Measurements from ENCODE around the gene IFT25. TPM values are rescaled to one million over a fixed set of nuclear protein-coding genes. Genes with fewer than 3 reads are reported as not detected.
"Not testable (repeated sequence)": the region's sequence is repeated elsewhere in the genome, so short reads cannot be mapped to it uniquely, and the experiment has no call there.

The IFT25 gene
- 10 to 100 TPM; 41.5 to 54.6 (median 41.6) TPM for total RNA-seq
- 66.9 TPM for total RNA-seq (2013)

DNA sequence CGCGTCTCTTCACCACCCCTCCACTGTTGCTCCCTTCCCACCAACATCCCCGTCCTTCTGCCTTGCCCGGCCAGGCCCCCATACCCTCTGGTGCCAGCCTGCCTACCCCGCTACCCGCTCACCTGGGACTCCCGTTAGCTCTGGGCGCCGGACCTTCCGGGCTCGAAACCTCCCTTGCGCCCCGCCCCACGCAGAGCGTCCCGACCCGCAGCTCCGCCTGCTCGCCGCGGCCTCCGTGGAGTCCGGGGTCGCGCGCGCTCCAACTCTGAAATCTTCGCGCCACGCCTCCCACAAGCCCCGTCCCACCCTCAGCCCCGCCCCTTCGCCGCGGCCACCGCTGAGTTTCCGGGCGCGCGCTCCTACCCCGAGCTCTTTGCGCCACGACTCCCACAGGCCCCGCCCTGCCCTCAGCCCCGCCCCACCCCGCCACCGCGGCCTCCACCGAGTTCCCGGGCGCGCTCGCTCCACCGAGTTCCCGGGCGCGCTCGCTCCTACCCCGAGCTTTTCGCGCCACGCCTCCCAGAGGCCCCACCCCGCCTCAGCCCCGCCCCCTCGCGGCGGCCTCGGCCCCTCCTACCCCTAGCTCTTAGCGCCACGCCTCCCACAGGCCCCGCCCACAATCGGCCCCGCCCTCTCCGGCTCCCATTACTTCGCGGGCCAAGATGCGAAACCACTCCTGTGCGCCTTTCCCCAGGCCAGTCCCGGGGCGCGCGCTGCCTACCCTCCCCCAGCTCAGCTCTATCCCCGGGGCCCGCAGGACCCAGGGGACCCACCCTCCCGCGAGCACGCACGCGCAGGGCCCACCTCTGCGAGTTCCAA is at the start of gene IFT25:
Gene IFT25, minus strand, starts transcription at position 267 of the 819 bp plus-strand sequence. CDS start 5,617 bp downstream, outside the sequence.
- no peaks in the 10 kb centered on the region for H3K9me3 ChIP-seq (ENCODE audit: control insufficient read depth, insufficient read depth, low read length)
- peak within 1 kb of the TSS; percentile 89 to 97 for H3K27ac Mint-ChIP-seq
- H3K27me3 ChIP-seq (ENCODE audit: control insufficient read depth, insufficient read depth, low read length): no peaks in the 10 kb centered on the region
- TF ChIP-seq, protein P1, sequence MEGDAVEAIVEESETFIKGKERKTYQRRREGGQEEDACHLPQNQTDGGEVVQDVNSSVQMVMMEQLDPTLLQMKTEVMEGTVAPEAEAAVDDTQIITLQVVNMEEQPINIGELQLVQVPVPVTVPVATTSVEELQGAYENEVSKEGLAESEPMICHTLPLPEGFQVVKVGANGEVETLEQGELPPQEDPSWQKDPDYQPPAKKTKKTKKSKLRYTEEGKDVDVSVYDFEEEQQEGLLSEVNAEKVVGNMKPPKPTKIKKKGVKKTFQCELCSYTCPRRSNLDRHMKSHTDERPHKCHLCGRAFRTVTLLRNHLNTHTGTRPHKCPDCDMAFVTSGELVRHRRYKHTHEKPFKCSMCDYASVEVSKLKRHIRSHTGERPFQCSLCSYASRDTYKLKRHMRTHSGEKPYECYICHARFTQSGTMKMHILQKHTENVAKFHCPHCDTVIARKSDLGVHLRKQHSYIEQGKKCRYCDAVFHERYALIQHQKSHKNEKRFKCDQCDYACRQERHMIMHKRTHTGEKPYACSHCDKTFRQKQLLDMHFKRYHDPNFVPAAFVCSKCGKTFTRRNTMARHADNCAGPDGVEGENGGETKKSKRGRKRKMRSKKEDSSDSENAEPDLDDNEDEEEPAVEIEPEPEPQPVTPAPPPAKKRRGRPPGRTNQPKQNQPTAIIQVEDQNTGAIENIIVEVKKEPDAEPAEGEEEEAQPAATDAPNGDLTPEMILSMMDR (IDR thresholded peaks at IDR 0.05): no peak
- peaks cover 24% of the 10 kb centered on the region for H3K4me1 ChIP-seq (ENCODE audit: control insufficient read depth, insufficient read depth, low read length)
- intact Hi-C loops (cut with micrococcal nuclease): loop anchor here (1.0 kb wide), 3 partner anchors 56 to 108 kb away; partner anchors contain the start of genes NDC1, TCEANC2, TMEM59 and YIPF1
- peak within 1 kb of the TSS; percentile 96 for H3K4me3 Mint-ChIP-seq
- peak; percentile 81 to 94 (median 81) for ATAC-seq
- no peaks in the 10 kb centered on the region for H3K27me3 Mint-ChIP-seq (ENCODE audit: low read depth in 2 of 2)
- peak; percentile 98 to 100 for DNase-seq
- under 1% methylated on average over 89 of the region's 90 CpGs for WGBS (ENCODE audit: insufficient coverage)
- H3K9me3 Mint-ChIP-seq: no peaks in the 10 kb centered on the region
- no peaks in the 10 kb centered on the region for H3K36me3 Mint-ChIP-seq
- H3K27ac ChIP-seq (ENCODE audit: low read length): peak within 1 kb of the TSS; percentile 88
- H3K36me3 ChIP-seq (ENCODE audit: control insufficient read depth, insufficient read depth, low read length): no peaks in the 10 kb centered on the region
- peak within 1 kb of the TSS; percentile 97 for H3K4me3 ChIP-seq (ENCODE audit: low read length)
- H3K4me1 Mint-ChIP-seq: peaks cover 44 to 53% of the 10 kb centered on the region in 2 donors

DNA sequence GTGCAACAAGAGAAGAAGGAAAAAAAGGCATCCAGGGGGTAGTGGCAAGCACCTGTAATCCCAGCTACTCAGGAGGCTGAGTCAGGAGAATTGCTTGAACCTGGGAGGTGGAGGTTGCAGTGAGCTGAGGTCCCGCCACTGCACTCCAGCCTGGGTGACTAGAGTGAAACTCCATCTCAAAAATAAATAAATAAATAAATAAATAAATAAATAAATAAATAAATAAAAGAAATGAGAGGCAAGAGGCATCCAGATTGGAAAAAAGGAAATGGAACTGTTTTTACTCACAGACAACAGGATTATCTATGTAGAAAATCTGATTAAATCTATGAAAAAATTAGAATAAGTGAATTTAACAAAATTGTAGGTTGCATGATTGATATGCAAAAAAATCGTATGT is 49.0 kb upstream of the IFT25 start:
- DNase-seq; H3K9me3 ChIP-seq (ENCODE audit: control insufficient read depth, insufficient read depth, low read length); H3K27me3 ChIP-seq (ENCODE audit: control insufficient read depth, insufficient read depth, low read length); H3K4me1 Mint-ChIP-seq; H3K36me3 Mint-ChIP-seq; H3K9me3 Mint-ChIP-seq; ATAC-seq; H3K27ac ChIP-seq (ENCODE audit: low read length); intact Hi-C loops (cut with micrococcal nuclease); H3K36me3 ChIP-seq (ENCODE audit: control insufficient read depth, insufficient read depth, low read length); H3K27me3 Mint-ChIP-seq (ENCODE audit: low read depth in 2 of 2); H3K27ac Mint-ChIP-seq; H3K4me3 Mint-ChIP-seq; H3K4me1 ChIP-seq (ENCODE audit: control insufficient read depth, insufficient read depth, low read length); H3K4me3 ChIP-seq (ENCODE audit: low read length): not testable (repeated sequence)
- WGBS (ENCODE audit: insufficient coverage): no CpG with 5 or more reads among the region's 2 CpGs

DNA sequence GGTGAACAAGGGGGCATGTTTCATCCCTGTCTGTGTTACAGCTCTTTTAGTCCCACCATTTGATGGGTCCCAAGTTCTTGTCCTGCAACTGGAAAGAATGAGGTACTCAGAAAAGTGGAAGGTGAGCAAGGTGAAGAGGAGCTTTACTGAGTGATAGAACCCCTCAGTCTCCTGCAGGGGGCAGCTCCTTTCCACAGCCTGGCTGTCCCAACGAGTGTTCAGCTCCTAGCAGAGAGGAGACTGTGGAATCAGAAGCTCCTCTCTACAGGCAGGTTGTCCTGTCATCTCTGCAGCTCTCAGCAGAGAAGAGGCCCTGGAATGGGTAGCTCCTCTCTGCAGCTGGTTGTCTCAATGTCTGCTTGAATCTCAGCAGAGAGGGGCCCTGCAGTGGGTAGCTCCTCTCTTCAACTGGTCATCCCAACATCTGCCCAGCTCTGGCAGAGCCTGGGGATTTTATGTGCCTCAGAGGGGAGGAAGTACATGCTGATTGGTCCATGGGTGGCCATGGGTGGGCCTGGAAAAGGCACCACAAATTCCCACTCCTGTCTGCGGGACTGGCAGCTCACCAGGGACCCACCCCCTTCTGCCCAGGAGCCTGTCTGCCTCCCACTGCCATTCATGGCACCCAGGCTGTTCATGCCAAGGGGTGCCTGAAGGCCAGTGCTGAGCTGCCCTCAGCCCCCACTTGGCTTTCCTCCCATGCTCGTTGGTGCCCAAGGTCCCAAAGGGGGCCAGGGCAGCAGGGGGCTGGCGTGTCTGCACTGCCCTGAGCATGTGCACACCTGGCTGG is 46.8 kb upstream of the IFT25 start:
- DNase-seq (no peak), ATAC-seq (no peak)
- no peak overlapping the region for H3K4me3 Mint-ChIP-seq
- H3K9me3 Mint-ChIP-seq: no peaks in the 10 kb centered on the region
- Histone ChIP-seq H3K27ac (ENCODE audit: low read length) (no peak overlapping the region), H3K4me1 (ENCODE audit: control insufficient read depth, insufficient read depth, low read length) (no peaks in the 10 kb centered on the region), H3K27me3 (ENCODE audit: control insufficient read depth, insufficient read depth, low read length) (no peaks in the 10 kb centered on the region), H3K9me3 (ENCODE audit: control insufficient read depth, insufficient read depth, low read length) (no peaks in the 10 kb centered on the region), H3K4me3 (ENCODE audit: low read length) (no peak overlapping the region), H3K36me3 (ENCODE audit: control insufficient read depth, insufficient read depth, low read length) (no peaks in the 10 kb centered on the region)
- no peaks in the 10 kb centered on the region for H3K36me3 Mint-ChIP-seq
- H3K4me1 Mint-ChIP-seq: no peaks in the 10 kb centered on the region
- 82% methylated on average over 4 of the region's 4 CpGs for WGBS (ENCODE audit: insufficient coverage)
- TF ChIP-seq, protein P1 (IDR thresholded peaks at IDR 0.05): no peak
- no peaks in the 10 kb centered on the region for H3K27me3 Mint-ChIP-seq (ENCODE audit: low read depth in 2 of 2)
- no peak overlapping the region for H3K27ac Mint-ChIP-seq
- intact Hi-C loops (cut with micrococcal nuclease): no loop called here

DNA sequence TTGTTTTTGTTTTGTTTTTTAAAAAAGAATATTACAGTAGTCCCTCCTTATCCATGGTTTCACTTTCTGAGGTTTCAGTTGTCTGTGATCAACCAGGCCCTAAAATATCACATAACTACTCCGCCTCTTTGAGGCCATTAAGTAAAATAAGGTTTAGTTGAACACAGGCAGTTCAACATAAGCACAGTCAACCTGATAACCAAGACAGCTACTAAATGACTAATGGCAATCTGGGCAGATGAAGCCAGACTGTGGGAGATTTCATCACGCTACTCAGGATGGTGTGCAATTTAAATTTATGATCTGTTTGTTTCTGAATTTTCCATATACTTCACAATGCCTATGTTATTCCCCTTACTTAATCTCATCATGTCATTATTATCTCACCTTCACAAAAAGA is 42.4 kb upstream of the IFT25 start:
- TF ChIP-seq, protein P1 (IDR thresholded peaks at IDR 0.05): no peak
- DNase-seq (no peak), ATAC-seq (no peak)
- Histone ChIP-seq H3K27ac (ENCODE audit: low read length) (no peak overlapping the region), H3K9me3 (ENCODE audit: control insufficient read depth, insufficient read depth, low read length) (no peaks in the 10 kb centered on the region), H3K27me3 (ENCODE audit: control insufficient read depth, insufficient read depth, low read length) (no peaks in the 10 kb centered on the region), H3K4me3 (ENCODE audit: low read length) (no peak overlapping the region), H3K36me3 (ENCODE audit: control insufficient read depth, insufficient read depth, low read length) (no peaks in the 10 kb centered on the region), H3K4me1 (ENCODE audit: control insufficient read depth, insufficient read depth, low read length) (no peaks in the 10 kb centered on the region)
- no peaks in the 10 kb centered on the region for H3K36me3 Mint-ChIP-seq
- H3K4me3 Mint-ChIP-seq: no peak overlapping the region
- no CpG with 5 or more reads among the region's 2 CpGs for WGBS (ENCODE audit: insufficient coverage)
- H3K27me3 Mint-ChIP-seq (ENCODE audit: low read depth in 2 of 2): peaks cover 0 to under 1% of the 10 kb centered on the region in 2 donors
- intact Hi-C loops (cut with micrococcal nuclease): no loop called here
- no peak overlapping the region for H3K27ac Mint-ChIP-seq
- H3K9me3 Mint-ChIP-seq: no peaks in the 10 kb centered on the region
- no peaks in the 10 kb centered on the region for H3K4me1 Mint-ChIP-seq

Measured in natural killer cell (primary cell).